NCI-H1417 (cell line): Measurements from ENCODE around the gene PPFIA4.

ENCODE experiments used
- DNase-seq, 3 experiments: peaks; one replicate each; lab custom pipeline; 2025; lab: John Stamatoyannopoulos, UW

The PPFIA4 gene

GRCh38 chr1:203126866-203127665 lies 100.8 kb downstream of the PPFIA4 start:
- DNase-seq = no peak

- DNase-seq = peak; percentile 55 to 66 (median 60)
Observed at GRCh38 chr1:203127666-203128430, 101.6 kb downstream of the PPFIA4 start, which contains the start of gene ADORA1. TSS of gene ADORA1 (plus strand) at chr1:203127726. CDS start at chr1:203128842, 1,116 bp downstream.

- no peak for DNase-seq
Observed at GRCh38 chr1:203128431-203128715, 102.1 kb downstream of the PPFIA4 start.
